ENCODE results near the gene RTN4IP1. TPM values are rescaled to one million over a fixed set of nuclear protein-coding genes. Genes with fewer than 3 reads are reported as not detected.

Gene RTN4IP1
- polyA plus RNA-seq, 1 experiment, result 3.1 TPM

GRCh38 chr6:106637717-106638341, 8.5 kb upstream of the RTN4IP1 start:
- no peak for DNase-seq (ENCODE audit: low read depth)
- Histone ChIP-seq H3K27me3 (ENCODE audit: control insufficient read depth, insufficient read depth, low read length) (no peaks in the 10 kb centered on the region), H3K4me3 (ENCODE audit: low read depth, low read length) (no peak overlapping the region), H3K36me3 (ENCODE audit: control insufficient read depth, insufficient read depth, low read length) (no peaks in the 10 kb centered on the region)
- ChIA-PET POLR2A (no interaction called here), CTCF (no interaction called here)
- no peak for TF ChIP-seq CTCF (IDR thresholded peaks at IDR 0.05; ENCODE audit: insufficient read depth, low read depth, low read length)

GRCh38 chr6:106637051-106637716, 7.9 kb upstream of the RTN4IP1 start:
- TF ChIP-seq CTCF (IDR thresholded peaks at IDR 0.05; ENCODE audit: insufficient read depth, low read depth, low read length), result no peak
- ChIA-PET CTCF (no interaction called here), POLR2A (no interaction called here)
- no peak for DNase-seq (ENCODE audit: low read depth)
- H3K36me3 ChIP-seq (ENCODE audit: control insufficient read depth, insufficient read depth, low read length), result no peaks in the 10 kb centered on the region
- H3K4me3 ChIP-seq (ENCODE audit: low read depth, low read length), result no peak overlapping the region
- H3K27me3 ChIP-seq (ENCODE audit: control insufficient read depth, insufficient read depth, low read length), result no peaks in the 10 kb centered on the region

- Histone ChIP-seq H3K4me3 (ENCODE audit: low read depth, low read length) (no peak overlapping the region), H3K27me3 (ENCODE audit: control insufficient read depth, insufficient read depth, low read length) (no peaks in the 10 kb centered on the region), H3K36me3 (ENCODE audit: control insufficient read depth, insufficient read depth, low read length) (no peaks in the 10 kb centered on the region)
- POLR2A ChIA-PET, result no interaction called here
- no peak for TF ChIP-seq CTCF (IDR thresholded peaks at IDR 0.05; ENCODE audit: insufficient read depth, low read depth, low read length)
- DNase-seq (ENCODE audit: low read depth), result no peak
- CTCF ChIA-PET, result interaction anchor here (1.3 kb wide), 1 partner anchor 345 kb away, joined by 3 read pairs; no protein-coding TSS in a partner anchor
These were observed 5.3 kb upstream of the RTN4IP1 start for GRCh38 chr6:106634565-106634964.

- TF ChIP-seq CTCF (IDR thresholded peaks at IDR 0.05; ENCODE audit: insufficient read depth, low read depth, low read length), result no peak
- CTCF ChIA-PET, result no interaction called here
- no peaks in the 10 kb centered on the region for H3K36me3 ChIP-seq (ENCODE audit: control insufficient read depth, insufficient read depth, low read length)
- H3K27me3 ChIP-seq (ENCODE audit: control insufficient read depth, insufficient read depth, low read length), result no peaks in the 10 kb centered on the region
- POLR2A ChIA-PET, result no interaction called here
- H3K4me3 ChIP-seq (ENCODE audit: low read depth, low read length), result no peak overlapping the region
- DNase-seq (ENCODE audit: low read depth), result no peak
These were observed 2.0 kb upstream of the RTN4IP1 start for GRCh38 chr6:106631346-106631745.

GRCh38 chr6:106630366-106630765, 1.1 kb upstream of the RTN4IP1 start:
- Histone ChIP-seq H3K27me3 (ENCODE audit: control insufficient read depth, insufficient read depth, low read length) (no peaks in the 10 kb centered on the region), H3K36me3 (ENCODE audit: control insufficient read depth, insufficient read depth, low read length) (no peaks in the 10 kb centered on the region), H3K4me3 (ENCODE audit: low read depth, low read length) (peak overlapping the region; percentile 65)
- no peak for DNase-seq (ENCODE audit: low read depth)
- POLR2A ChIA-PET, result no interaction called here
- TF ChIP-seq CTCF (IDR thresholded peaks at IDR 0.05; ENCODE audit: insufficient read depth, low read depth, low read length), result no peak
- CTCF ChIA-PET, result no interaction called here

Data from BJ (cell line).